GM12878 (cell line): ENCODE results near the gene RAD18. TPM values are rescaled to one million over a fixed set of nuclear protein-coding genes. Genes with fewer than 3 reads are reported as not detected.

Experiments used
- ATAC-seq: fragments of 200-7000 bp; cut with Tn5 transposase; 3 replicates; pipeline ENCODE4 v1.9.1; 2020; ENCODE audit warnings: mild to moderate bottlenecking, moderate library complexity
- BruUV-seq: library from RNA; stranded (reverse); fragments of 400-500 nt; replicated peaks from 2 replicates; lab custom pipeline; 2021; lab: Mats Ljungman, UMichigan
- CTCF ChIA-PET: fragments of 300-600 bp; sonication (Branson Sonifier 250); formaldehyde crosslinking; extraction: SDS; loops from one replicate; lab custom pipeline; 2021; ENCODE audit warnings: inconsistent platforms; lab: Yijun Ruan, JAX
- POLR2A ChIA-PET: fragments of 350-600 bp; formaldehyde crosslinking; extraction: SDS; loops from one replicate; lab custom pipeline; 2021; ENCODE audit warnings: inconsistent platforms; lab: Charles Lee
- RAD21 ChIA-PET: fragments of 300-600 bp; sonication (Branson Sonifier 250); formaldehyde crosslinking; loops from one replicate; lab custom pipeline; 2023; ENCODE audit warnings: antibody characterized with exemption; ENCODE audit not compliant: unreplicated experiment; lab: Charles Lee
- SMC1A ChIA-PET: fragments of 300-600 bp; sonication (Branson Sonifier 250); formaldehyde crosslinking; loops from one replicate; lab custom pipeline; 2023; ENCODE audit not compliant: unreplicated experiment, uncharacterized antibody; lab: Charles Lee
- DNase-seq: peaks from one replicate; pipeline ENCODE4 v3.0.0-alpha.2; 2011; ENCODE audit warnings: low read depth, low spot score
- FAIRE-seq: peaks from 3 replicates; lab custom pipeline; 2011; peaks lifted over from hg19 to GRCh38; lab: Jason Lieb, UNC
- H2AFZ ChIP-seq: 2 replicates; pipeline ENCODE4 v1.6.0; 2011; ENCODE audit warnings: low read depth, low read length, control low read depth; ENCODE audit not compliant: control insufficient read depth
- H3K27ac ChIP-seq: 2 replicates; pipeline ENCODE4 v1.5.1; 2011; ENCODE audit warnings: control low read depth; ENCODE audit not compliant: control insufficient read depth, insufficient read depth
- H3K27me3 ChIP-seq, 2 experiments: replicated peaks in 1 of 2; 2 replicates each; pipeline versions ENCODE4 v1.6.0 to v1.6.1; 2011; ENCODE audit warnings: low read length in 1 of 2; ENCODE audit not compliant: control insufficient read depth in 2 of 2, insufficient read depth in 2 of 2
- H3K36me3 ChIP-seq, 2 experiments: 2 replicates each; pipeline ENCODE4 v1.5.1; 2011; ENCODE audit warnings: low read length in 1 of 2; ENCODE audit not compliant: control insufficient read depth in 2 of 2, insufficient read depth in 2 of 2
- H3K4me1 ChIP-seq: 2 replicates; pipeline ENCODE4 v1.6.1; 2011; ENCODE audit warnings: mild to moderate bottlenecking, low read length, moderate library complexity, mixed read lengths; ENCODE audit not compliant: control insufficient read depth, insufficient read depth
- H3K4me2 ChIP-seq: 2 replicates; pipeline ENCODE4 v1.6.0; 2011; ENCODE audit warnings: control low read depth; ENCODE audit not compliant: control insufficient read depth, insufficient read depth
- H3K4me3 ChIP-seq: fragments of 200-600 bp; sonication (generic); 2 replicates; pipeline ENCODE4 v1.5.1; 2016
- H3K79me2 ChIP-seq: 2 replicates; pipeline ENCODE4 v1.6.0; 2011; ENCODE audit warnings: low read length; ENCODE audit not compliant: control insufficient read depth, insufficient read depth
- H3K9ac ChIP-seq: 2 replicates; pipeline ENCODE4 v1.8.0; 2011; ENCODE audit warnings: low read length, control low read depth, mixed read lengths; ENCODE audit not compliant: control insufficient read depth, insufficient read depth
- H3K9me3 ChIP-seq: replicated peaks from 3 replicates; pipeline ENCODE4 v1.5.1; 2011; ENCODE audit warnings: mild to moderate bottlenecking, low read length; ENCODE audit not compliant: control insufficient read depth, insufficient read depth
- H4K20me1 ChIP-seq: 2 replicates; pipeline ENCODE4 v1.6.0; 2011; ENCODE audit not compliant: control insufficient read depth, insufficient read depth
- BRCA1 ChIP-seq: IDR thresholded peaks from 2 replicates; pipeline ENCODE4 v1.6.1; 2011; ENCODE audit warnings: low read depth, low read length, improper control_type of control experiment
- E4F1 ChIP-seq: fragments of 450-650 bp; IDR thresholded peaks from 2 replicates; pipeline ENCODE4 v1.6.1; 2018; ENCODE audit warnings: borderline replicate concordance, mild to moderate bottlenecking; ENCODE audit not compliant: partially characterized antibody
- EGR1 ChIP-seq, 2 experiments: IDR thresholded peaks; 1 replicate in 1 of 2; 2 replicates in 1 of 2; pipeline ENCODE4 v1.6.1; 2011 to 2012; ENCODE audit warnings: low read depth in 2 of 2, low read length in 2 of 2, borderline replicate concordance in 1 of 2, mild to moderate bottlenecking in 1 of 2, moderate library complexity in 1 of 2
- HCFC1 ChIP-seq: fragments of 150-350 bp; IDR thresholded peaks from 2 replicates; pipeline ENCODE4 v1.6.1; 2014; ENCODE audit warnings: low read length
- HDGF ChIP-seq: fragments of 450-650 bp; IDR thresholded peaks from 2 replicates; pipeline ENCODE4 v1.6.1; 2016; ENCODE audit warnings: antibody characterized with exemption
- IKZF2 ChIP-seq, 2 experiments: fragments of 450-650 bp; IDR thresholded peaks; 2 replicates each; pipeline ENCODE4 v1.6.1; 2017; ENCODE audit warnings: mild to moderate bottlenecking in 2 of 2, moderate library complexity in 2 of 2
- JUND ChIP-seq: IDR thresholded peaks from 2 replicates; pipeline ENCODE4 v1.6.1; 2012; ENCODE audit warnings: low read depth, mild to moderate bottlenecking, low read length, improper control_type of control experiment, moderate library complexity
- MYB ChIP-seq: fragments of 150-350 bp; IDR thresholded peaks from 2 replicates; pipeline ENCODE4 v1.6.1; 2014; ENCODE audit warnings: mild to moderate bottlenecking, low read depth, low read length, borderline replicate concordance
- MYC ChIP-seq: IDR thresholded peaks from 2 replicates; pipeline ENCODE4 v1.6.1; 2011; ENCODE audit warnings: mild to moderate bottlenecking, low read length, moderate library complexity, inconsistent platforms; ENCODE audit not compliant: insufficient read depth, insufficient replicate concordance, insufficient read length, severe bottlenecking
- PML ChIP-seq: IDR thresholded peaks from 2 replicates; pipeline ENCODE4 v1.6.1; 2012; ENCODE audit warnings: low read length, inconsistent platforms
- POLR2AphosphoS5 ChIP-seq: IDR thresholded peaks from 2 replicates; pipeline ENCODE4 v1.6.1; 2011; ENCODE audit warnings: mild to moderate bottlenecking, low read length, inconsistent platforms
- RAD51 ChIP-seq: fragments of 450-650 bp; IDR thresholded peaks from 2 replicates; pipeline ENCODE4 v1.6.1; 2016; ENCODE audit warnings: moderate library complexity, mild to moderate bottlenecking, inconsistent platforms
- SIX5 ChIP-seq: IDR thresholded peaks from 2 replicates; pipeline ENCODE4 v1.6.1; 2011; ENCODE audit warnings: mild to moderate bottlenecking, low read depth, low read length, moderate library complexity; ENCODE audit not compliant: severe bottlenecking
- SUZ12 ChIP-seq: fragments of 200-600 bp; sonication (generic); IDR thresholded peaks from one replicate; pipeline ENCODE4 v1.6.1; 2018; ENCODE audit warnings: antibody characterized with exemption, mild to moderate bottlenecking; ENCODE audit not compliant: unreplicated experiment
- USF1 ChIP-seq: IDR thresholded peaks from 2 replicates; pipeline ENCODE4 v1.6.1; 2011; ENCODE audit warnings: borderline replicate concordance, low read depth, mild to moderate bottlenecking, moderate library complexity, mixed read lengths, low read length; ENCODE audit not compliant: insufficient read depth; ENCODE audit errors: extremely low read length
- ZNF274 ChIP-seq: IDR thresholded peaks from one replicate; pipeline ENCODE4 v1.8.0; 2011; ENCODE audit not compliant: insufficient read length, insufficient read depth
- WGBS: methylation state at CpG from one replicate; pipeline ENCODE4 v1.1.6; 2016; ENCODE audit warnings: low lambda C conversion rate; ENCODE audit not compliant: insufficient replicate concordance, insufficient coverage; ENCODE audit errors: missing lambda C conversion rate; 5-methylcytosine and 5-hydroxymethylcytosine counted together
- in situ Hi-C: fragments of 300-500 bp; cut with MboI; formaldehyde crosslinking; loops from 9 replicates; pipeline ENCODE4 v1.14.3; 2018; ENCODE audit warnings: mixed read lengths
- intact Hi-C: fragments of 100-400 bp; cut with micrococcal nuclease; formaldehyde crosslinking; loops from one replicate; pipeline ENCODE4 v1.14.2; 2022; ENCODE audit not compliant: unreplicated experiment
- polyA plus RNA-seq, 11 experiments: library from polyadenylated mRNA; depleted of rRNA in 4 of 11; unstranded in 6 of 11; stranded (reverse) in 5 of 11; fragments of >200 nt; fragmentation: Nextera tagmentation in 4 of 11; fragmentation: Illumina TruSeq in 1 of 11; extraction: Ambion mirVana in 4 of 11; extraction: Trizol in 1 of 11; gene quantifications; 1 replicate in 1 of 11; 2 replicates in 10 of 11; pipeline versions ENCODE4 v1.2.1 to v1.2.3, GENCODE V29; 2011 to 2016; ENCODE audit warnings: inconsistent platforms in 2 of 11, missing spikeins in 2 of 11, low read depth in 1 of 11
- total RNA-seq, 4 experiments: library from RNA; depleted of rRNA in 3 of 4; stranded (reverse); fragments of >200 nt in 3 of 4; fragmentation: Illumina TruSeq in 1 of 4; extraction: Trizol in 1 of 4; gene quantifications; 2 replicates each; pipeline versions ENCODE4 v1.2.1 to v1.2.3, GENCODE V29; 2013 to 2021
- TF ChIP-seq, protein P1 (sequence below): IDR thresholded peaks from 2 replicates; pipeline ENCODE4 v1.6.1; 2012; ENCODE audit warnings: low read depth, low read length, improper control_type of control experiment
- TF ChIP-seq, protein P2 (sequence below): fragments of 450-650 bp; formaldehyde crosslinking; IDR thresholded peaks from 2 replicates; pipeline ENCODE4 v1.4.0; 2022; ENCODE audit warnings: mild to moderate bottlenecking, moderate library complexity

Gene RAD18
- total and polyA plus RNA-seq, 10 of the 15 experiments (the other 5 are each of a cell fraction or from before 2014, with no cell fraction given): 8.7 to 38.6 (median 19.2) TPM

DNA sequence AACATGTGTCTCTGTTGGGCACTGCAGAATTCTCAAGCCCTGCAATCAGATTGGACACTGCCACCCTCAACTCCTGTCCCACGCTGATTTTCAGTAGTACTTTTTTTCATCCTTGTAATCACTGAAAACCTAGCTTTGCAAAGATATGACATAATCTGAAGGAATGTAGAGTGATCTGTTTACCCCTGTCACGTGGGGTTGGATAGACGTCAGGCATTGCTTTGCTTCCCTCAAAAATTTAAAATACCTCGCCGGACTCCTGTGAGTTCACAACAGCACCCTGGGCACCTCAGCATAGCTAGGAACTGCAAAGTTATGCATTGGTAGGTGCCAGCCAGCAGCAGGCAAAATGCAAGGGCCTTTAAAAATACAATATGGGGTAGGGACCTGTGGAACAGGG lies 122.7 kb downstream of the RAD18 start:
- CTCF ChIA-PET: no interaction called here
- SMC1A ChIA-PET: no interaction called here
- RAD21 ChIA-PET: no interaction called here

More for the DNA sequence above, 122.7 kb downstream of the RAD18 start:
- Histone ChIP-seq H3K27me3 (no peaks in the 10 kb centered on the region), H3K9ac (no peak overlapping the region), H3K4me2 (no peak overlapping the region), H3K36me3 (no peaks in the 10 kb centered on the region), H3K4me3 (no peak overlapping the region), H3K9me3 (no peaks in the 10 kb centered on the region), H2AFZ (no peak overlapping the region), H4K20me1 (no peaks in the 10 kb centered on the region), H3K27ac (no peak overlapping the region), H3K4me1 (no peaks in the 10 kb centered on the region), H3K79me2 (no peaks in the 10 kb centered on the region)
- POLR2A ChIA-PET: no interaction called here
- in situ Hi-C loops: no loop called here
- no peak for DNase-seq
- BruUV-seq: no TSS peak
- FAIRE-seq: no peak
- TF ChIP-seq E4F1 (no peak), MYB (no peak), HCFC1 (no peak), POLR2AphosphoS5 (no peak), USF1 (no peak), IKZF2 (IDR thresholded peaks at IDR 0.05) (no peak), JUND (no peak), SIX5 (no peak), SUZ12 (no peak), RAD51 (no peak), HDGF (no peak), MYC (no peak), ZNF274 (no peak), PML (no peak), BRCA1 (no peak), EGR1 (IDR thresholded peaks at IDR 0.05; ENCODE audit: borderline replicate concordance in 1 of 2, low read depth in 2 of 2, low read length in 2 of 2) (no peak)
- TF ChIP-seq, protein P1, sequence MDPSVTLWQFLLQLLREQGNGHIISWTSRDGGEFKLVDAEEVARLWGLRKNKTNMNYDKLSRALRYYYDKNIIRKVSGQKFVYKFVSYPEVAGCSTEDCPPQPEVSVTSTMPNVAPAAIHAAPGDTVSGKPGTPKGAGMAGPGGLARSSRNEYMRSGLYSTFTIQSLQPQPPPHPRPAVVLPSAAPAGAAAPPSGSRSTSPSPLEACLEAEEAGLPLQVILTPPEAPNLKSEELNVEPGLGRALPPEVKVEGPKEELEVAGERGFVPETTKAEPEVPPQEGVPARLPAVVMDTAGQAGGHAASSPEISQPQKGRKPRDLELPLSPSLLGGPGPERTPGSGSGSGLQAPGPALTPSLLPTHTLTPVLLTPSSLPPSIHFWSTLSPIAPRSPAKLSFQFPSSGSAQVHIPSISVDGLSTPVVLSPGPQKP: no peak
- TF ChIP-seq, protein P2, sequence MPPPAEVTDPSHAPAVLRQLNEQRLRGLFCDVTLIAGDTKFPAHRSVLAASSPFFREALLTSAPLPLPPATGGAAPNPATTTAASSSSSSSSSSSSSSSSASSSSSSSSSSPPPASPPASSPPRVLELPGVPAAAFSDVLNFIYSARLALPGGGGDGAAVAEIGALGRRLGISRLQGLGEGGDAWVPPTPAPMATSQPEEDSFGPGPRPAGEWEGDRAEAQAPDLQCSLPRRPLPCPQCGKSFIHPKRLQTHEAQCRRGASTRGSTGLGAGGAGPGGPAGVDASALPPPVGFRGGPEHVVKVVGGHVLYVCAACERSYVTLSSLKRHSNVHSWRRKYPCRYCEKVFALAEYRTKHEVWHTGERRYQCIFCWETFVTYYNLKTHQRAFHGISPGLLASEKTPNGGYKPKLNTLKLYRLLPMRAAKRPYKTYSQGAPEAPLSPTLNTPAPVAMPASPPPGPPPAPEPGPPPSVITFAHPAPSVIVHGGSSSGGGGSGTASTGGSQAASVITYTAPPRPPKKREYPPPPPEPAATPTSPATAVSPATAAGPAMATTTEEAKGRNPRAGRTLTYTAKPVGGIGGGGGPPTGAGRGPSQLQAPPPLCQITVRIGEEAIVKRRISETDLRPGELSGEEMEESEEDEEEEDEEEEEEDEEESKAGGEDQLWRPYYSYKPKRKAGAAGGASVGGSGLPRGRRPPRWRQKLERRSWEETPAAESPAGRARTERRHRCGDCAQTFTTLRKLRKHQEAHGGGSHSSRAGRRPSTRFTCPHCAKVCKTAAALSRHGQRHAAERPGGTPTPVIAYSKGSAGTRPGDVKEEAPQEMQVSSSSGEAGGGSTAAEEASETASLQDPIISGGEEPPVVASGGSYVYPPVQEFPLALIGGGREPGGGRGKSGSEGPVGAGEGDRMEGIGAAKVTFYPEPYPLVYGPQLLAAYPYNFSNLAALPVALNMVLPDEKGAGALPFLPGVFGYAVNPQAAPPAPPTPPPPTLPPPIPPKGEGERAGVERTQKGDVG: no peak
- intact Hi-C loops: no loop called here
- ATAC-seq: no peak
- WGBS: 86% methylated on average over 5 of the region's 5 CpGs
